Right lobe of liver (tissue), 4 donors: ENCODE data around the gene COL9A1.

Experiments
- POLR2A ChIP-seq: fragments of 450-650 bp; IDR thresholded peaks from one replicate; pipeline ENCODE4 v1.6.1; 2017; ENCODE audit warnings: antibody characterized with exemption, mild to moderate bottlenecking
- TF ChIP-seq, protein P1 (sequence below), 4 donors: fragments of 200-600 bp in 3 of 4; fragments of 450-650 bp in 1 of 4; IDR thresholded peaks; one replicate each; pipeline versions ENCODE4 v1.5.1 to v1.8.0; 2016 to 2022; ENCODE audit warnings: antibody characterized with exemption in 4 of 4, mild to moderate bottlenecking in 2 of 4
- donor health status: DM: no; HTN: no; CAD: no.
- donor health status: DM: no; HTN: no; CAD: no.
- donor health status: DM: no; HTN: yes; CAD: no.

DNA sequence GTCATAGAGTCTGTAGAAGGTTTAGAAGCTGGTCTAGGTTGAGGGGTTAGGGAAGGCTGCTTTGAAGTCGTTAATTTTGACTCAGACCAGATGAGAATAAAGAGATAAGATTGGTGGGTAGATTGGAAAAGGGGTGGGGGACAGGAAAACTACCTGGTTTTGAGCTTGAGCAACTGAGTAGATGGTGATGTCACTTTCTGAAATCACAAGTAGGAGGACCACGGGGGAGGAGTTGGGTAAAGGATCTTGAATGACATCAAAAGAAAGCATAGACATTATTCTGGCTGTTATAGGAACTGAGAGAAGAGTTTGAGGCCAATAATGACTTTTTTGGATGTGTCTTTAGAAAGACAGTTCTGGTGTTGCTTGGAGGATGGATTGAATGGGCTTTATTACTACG, 4.1 kb upstream of the COL9A1 start:
- no peak for TF ChIP-seq POLR2A
- TF ChIP-seq, protein P1, sequence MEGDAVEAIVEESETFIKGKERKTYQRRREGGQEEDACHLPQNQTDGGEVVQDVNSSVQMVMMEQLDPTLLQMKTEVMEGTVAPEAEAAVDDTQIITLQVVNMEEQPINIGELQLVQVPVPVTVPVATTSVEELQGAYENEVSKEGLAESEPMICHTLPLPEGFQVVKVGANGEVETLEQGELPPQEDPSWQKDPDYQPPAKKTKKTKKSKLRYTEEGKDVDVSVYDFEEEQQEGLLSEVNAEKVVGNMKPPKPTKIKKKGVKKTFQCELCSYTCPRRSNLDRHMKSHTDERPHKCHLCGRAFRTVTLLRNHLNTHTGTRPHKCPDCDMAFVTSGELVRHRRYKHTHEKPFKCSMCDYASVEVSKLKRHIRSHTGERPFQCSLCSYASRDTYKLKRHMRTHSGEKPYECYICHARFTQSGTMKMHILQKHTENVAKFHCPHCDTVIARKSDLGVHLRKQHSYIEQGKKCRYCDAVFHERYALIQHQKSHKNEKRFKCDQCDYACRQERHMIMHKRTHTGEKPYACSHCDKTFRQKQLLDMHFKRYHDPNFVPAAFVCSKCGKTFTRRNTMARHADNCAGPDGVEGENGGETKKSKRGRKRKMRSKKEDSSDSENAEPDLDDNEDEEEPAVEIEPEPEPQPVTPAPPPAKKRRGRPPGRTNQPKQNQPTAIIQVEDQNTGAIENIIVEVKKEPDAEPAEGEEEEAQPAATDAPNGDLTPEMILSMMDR (IDR thresholded peaks at IDR 0.05), result no peak
